ENCODE data around the gene FARS2.

FARS2 gene

GRCh38 chr6:5664149-5664548 is 402.8 kb downstream of the FARS2 start:
- no peak overlapping the region for H3K27ac ChIP-seq
- ChIA-PET CTCF (interaction anchor here (0.6 kb wide), 1 partner anchor 142 kb away, joined by 3 read pairs; no protein-coding TSS in a partner anchor), POLR2A (ENCODE audit: low non-redundant PET) (no interaction called here)
- TF ChIP-seq CTCF (conservative IDR thresholded peaks at IDR 0.05; ENCODE audit: low read depth): no peak
- DNase-seq (ENCODE audit: low spot score): no peak

- POLR2A ChIA-PET (ENCODE audit: low non-redundant PET): no interaction called here
- no peak for DNase-seq (ENCODE audit: low spot score)
- CTCF ChIA-PET: no interaction called here
- H3K27ac ChIP-seq: no peak overlapping the region
- TF ChIP-seq CTCF (conservative IDR thresholded peaks at IDR 0.05; ENCODE audit: low read depth): no peak
Measured at GRCh38 chr6:5665173-5665572, 403.9 kb downstream of the FARS2 start.

GRCh38 chr6:5665667-5666066 is 404.4 kb downstream of the FARS2 start:
- CTCF ChIA-PET: no interaction called here
- no peak for DNase-seq (ENCODE audit: low spot score)

GRCh38 chr6:5666695-5667094 is 405.4 kb downstream of the FARS2 start:
- CTCF ChIA-PET: interaction anchor here (0.6 kb wide), 1 partner anchor 18 kb away, joined by 3 read pairs; no protein-coding TSS in a partner anchor
- POLR2A ChIA-PET (ENCODE audit: low non-redundant PET): no interaction called here
- no peak overlapping the region for H3K27ac ChIP-seq
- no peak for DNase-seq (ENCODE audit: low spot score)
- no peak for TF ChIP-seq CTCF (conservative IDR thresholded peaks at IDR 0.05; ENCODE audit: low read depth)

More at GRCh38 chr6:5665667-5666066, 404.4 kb downstream of the FARS2 start:
- H3K27ac ChIP-seq: no peak overlapping the region
- no peak for TF ChIP-seq CTCF (conservative IDR thresholded peaks at IDR 0.05; ENCODE audit: low read depth)
- POLR2A ChIA-PET (ENCODE audit: low non-redundant PET): no interaction called here

- no peak overlapping the region for H3K27ac ChIP-seq
- no peak for TF ChIP-seq CTCF (conservative IDR thresholded peaks at IDR 0.05; ENCODE audit: low read depth)
- DNase-seq (ENCODE audit: low spot score): no peak
- POLR2A ChIA-PET (ENCODE audit: low non-redundant PET): no interaction called here
- CTCF ChIA-PET: interaction anchor here (0.7 kb wide), 1 partner anchor 10 kb away, joined by 3 read pairs; no protein-coding TSS in a partner anchor
Measured at GRCh38 chr6:5667737-5668136, 406.4 kb downstream of the FARS2 start.

GRCh38 chr6:5670381-5670780 is 409.1 kb downstream of the FARS2 start:
- POLR2A ChIA-PET (ENCODE audit: low non-redundant PET): no interaction called here

More at GRCh38 chr6:5670381-5670780, 409.1 kb downstream of the FARS2 start:
- H3K27ac ChIP-seq: no peak overlapping the region
- CTCF ChIA-PET: no interaction called here
- TF ChIP-seq CTCF (conservative IDR thresholded peaks at IDR 0.05; ENCODE audit: low read depth): no peak
- DNase-seq (ENCODE audit: low spot score): peak; percentile 63
